GM21723 (cell line): ENCODE data around the gene MAPK8IP2.
"Not testable (repeated sequence)": the region's sequence is repeated elsewhere in the genome, so short reads cannot be mapped to it uniquely, and the experiment has no call there.

Source experiments
- ATAC-seq: cut with Tn5 transposase; IDR thresholded peaks from one replicate; pipeline ENCODE4 v1.9.1; 2021; ENCODE audit warnings: mild to moderate bottlenecking, moderate library complexity; ENCODE audit not compliant: unreplicated experiment

The MAPK8IP2 gene

GRCh38 chr22:50597097-50597496 lies 3.5 kb upstream of the MAPK8IP2 start:
- no peak for ATAC-seq

GRCh38 chr22:50599816-50600455 lies 657 bp upstream of the MAPK8IP2 start:
- no peak for ATAC-seq

GRCh38 chr22:50600967-50601668 lies 525 bp downstream of the MAPK8IP2 start:
- no peak for ATAC-seq

- no peak for ATAC-seq
These were observed 1.2 kb downstream of the MAPK8IP2 start for GRCh38 chr22:50601669-50602337.

- ATAC-seq, result no peak
These were observed 1.7 kb downstream of the MAPK8IP2 start for GRCh38 chr22:50602338-50602700.

GRCh38 chr22:50603511-50604255 lies 3.1 kb downstream of the MAPK8IP2 start:
- no peak for ATAC-seq

GRCh38 chr22:50604256-50605001 lies 3.8 kb downstream of the MAPK8IP2 start:
- no peak for ATAC-seq

- ATAC-seq, result no peak
These were observed 4.5 kb downstream of the MAPK8IP2 start for GRCh38 chr22:50605002-50605612.

- no peak for ATAC-seq
These were observed 5.1 kb downstream of the MAPK8IP2 start for GRCh38 chr22:50605613-50606074.

- ATAC-seq, result no peak
These were observed 5.8 kb downstream of the MAPK8IP2 start for GRCh38 chr22:50606165-50606945.

- ATAC-seq, result no peak
These were observed 6.5 kb downstream of the MAPK8IP2 start for GRCh38 chr22:50606946-50607658.

- ATAC-seq, result no peak
These were observed 7.0 kb downstream of the MAPK8IP2 start for GRCh38 chr22:50607659-50608020.

- not testable (repeated sequence) for ATAC-seq
These were observed 7.7 kb downstream of the MAPK8IP2 start for GRCh38 chr22:50608058-50608840.

- no peak for ATAC-seq
These were observed 8.4 kb downstream of the MAPK8IP2 start for GRCh38 chr22:50608996-50609395.

- no peak for ATAC-seq
These were observed 9.0 kb downstream of the MAPK8IP2 start for GRCh38 chr22:50609599-50609998.

- no peak for ATAC-seq
These were observed 9.5 kb downstream of the MAPK8IP2 start for GRCh38 chr22:50610041-50610451.

- ATAC-seq, result no peak
These were observed 10.0 kb downstream of the MAPK8IP2 start for GRCh38 chr22:50610581-50610980.
